HFF-Myc (cell line): Measurements from ENCODE around the gene ZNF502.

Experiments used
- DNase-seq: peaks from one replicate; pipeline ENCODE4 v3.0.0-alpha.2; 2011; ENCODE audit warnings: low read depth; ENCODE audit errors: extremely low read depth
- H3K4me3 ChIP-seq: replicated peaks from 2 replicates; pipeline ENCODE4 v1.5.1; 2011; ENCODE audit warnings: low read depth, mild to moderate bottlenecking, control low read depth, low read length
- CTCF ChIP-seq: IDR thresholded peaks from 2 replicates; pipeline ENCODE4 v1.5.1; 2012; ENCODE audit warnings: mild to moderate bottlenecking, low read depth, low read length, control low read depth; ENCODE audit errors: missing control alignments

ZNF502 gene

GRCh38 chr3:44729384-44729910 is 17.0 kb downstream of the ZNF502 start, which contains the start of gene ZNF501:
Gene ZNF501, plus strand, starts transcription at chr3:44729635. Its CDS starts 4,787 bp downstream, at chr3:44734422.
- DNase-seq = peak; percentile 47
- H3K4me3 ChIP-seq = peak within 1 kb of the TSS; percentile 52
- TF ChIP-seq CTCF = no peak

GRCh38 chr3:44734646-44735168 is 22.2 kb downstream of the ZNF502 start:
- no peak for TF ChIP-seq CTCF
- DNase-seq = no peak
- H3K4me3 ChIP-seq = no peak overlapping the region

- H3K4me3 ChIP-seq = peak overlapping the region; percentile 90
- no peak for DNase-seq
- TF ChIP-seq CTCF = no peak
Observed at GRCh38 chr3:44761101-44761423, 48.6 kb downstream of the ZNF502 start.

- peak; percentile 86 for DNase-seq
- no peak for TF ChIP-seq CTCF
- peak within 1 kb of the TSS; percentile 90 for H3K4me3 ChIP-seq
Observed at GRCh38 chr3:44761424-44762169, 49.1 kb downstream of the ZNF502 start, which contains the start of the genes KIAA1143 and KIF15. Gene KIAA1143, minus strand, starts transcription at chr3:44761619. Its CDS starts 17 bp downstream, at chr3:44761602. Gene KIF15, plus strand, starts transcription at chr3:44761794. Its CDS starts 72 bp downstream, at chr3:44761866.

GRCh38 chr3:44762170-44762677 is 49.8 kb downstream of the ZNF502 start:
- TF ChIP-seq CTCF = no peak
- DNase-seq = no peak
- H3K4me3 ChIP-seq = peak overlapping the region; percentile 90

- H3K4me3 ChIP-seq = peak overlapping the region; percentile 90
- DNase-seq = no peak
- TF ChIP-seq CTCF = no peak
Observed at GRCh38 chr3:44762690-44763089, 50.2 kb downstream of the ZNF502 start.
